Dermis microvascular lymphatic vessel endothelial cell (primary cell): ENCODE data around the gene JAK3. TPM values are rescaled to one million over a fixed set of nuclear protein-coding genes. Genes with fewer than 3 reads are reported as not detected.

Experiments
- DNase-seq, 2 donors: peaks; one replicate each; pipeline versions ENCODE4 v3.0.0 to v3.0.0-alpha.2; 2010; ENCODE audit warnings: low read depth in 2 of 2
- total RNA-seq: library from RNA; depleted of rRNA; stranded (reverse); fragments of >200 nt; gene quantifications from 2 replicates; pipeline ENCODE4 v1.2.1, GENCODE V29; 2014

JAK3 gene
- total RNA-seq, 1 donor from 2014 or later = 1.7 TPM

DNA sequence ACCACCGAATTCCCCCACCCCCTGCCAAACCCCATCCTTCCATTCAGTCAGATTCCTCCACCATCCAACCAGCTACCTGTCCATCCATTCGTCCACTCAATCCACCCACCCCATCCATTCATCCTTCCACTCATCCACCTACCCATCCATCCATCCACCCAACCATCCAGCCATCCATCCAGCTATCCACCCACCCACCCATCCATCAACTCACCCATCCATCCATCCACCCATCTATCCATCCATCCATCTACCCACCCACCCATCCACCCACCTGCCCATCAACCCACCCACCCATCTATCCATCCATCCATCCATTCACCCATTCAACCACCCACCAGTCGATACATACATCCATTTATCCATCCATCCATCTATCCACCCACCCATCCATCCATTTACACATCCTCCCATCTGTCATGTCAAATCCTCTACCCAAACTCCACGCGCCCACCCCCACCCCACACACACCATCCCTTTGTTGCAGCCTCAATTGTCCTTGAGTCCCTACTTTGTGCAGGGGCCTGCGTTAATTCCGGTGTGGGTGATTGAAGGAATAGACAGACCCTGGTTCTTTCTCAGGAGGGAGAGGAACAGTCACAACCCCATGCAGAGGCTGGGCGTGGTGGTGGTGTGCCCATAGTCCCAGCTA, 18.7 kb upstream of the JAK3 start:
- DNase-seq = no peak

DNA sequence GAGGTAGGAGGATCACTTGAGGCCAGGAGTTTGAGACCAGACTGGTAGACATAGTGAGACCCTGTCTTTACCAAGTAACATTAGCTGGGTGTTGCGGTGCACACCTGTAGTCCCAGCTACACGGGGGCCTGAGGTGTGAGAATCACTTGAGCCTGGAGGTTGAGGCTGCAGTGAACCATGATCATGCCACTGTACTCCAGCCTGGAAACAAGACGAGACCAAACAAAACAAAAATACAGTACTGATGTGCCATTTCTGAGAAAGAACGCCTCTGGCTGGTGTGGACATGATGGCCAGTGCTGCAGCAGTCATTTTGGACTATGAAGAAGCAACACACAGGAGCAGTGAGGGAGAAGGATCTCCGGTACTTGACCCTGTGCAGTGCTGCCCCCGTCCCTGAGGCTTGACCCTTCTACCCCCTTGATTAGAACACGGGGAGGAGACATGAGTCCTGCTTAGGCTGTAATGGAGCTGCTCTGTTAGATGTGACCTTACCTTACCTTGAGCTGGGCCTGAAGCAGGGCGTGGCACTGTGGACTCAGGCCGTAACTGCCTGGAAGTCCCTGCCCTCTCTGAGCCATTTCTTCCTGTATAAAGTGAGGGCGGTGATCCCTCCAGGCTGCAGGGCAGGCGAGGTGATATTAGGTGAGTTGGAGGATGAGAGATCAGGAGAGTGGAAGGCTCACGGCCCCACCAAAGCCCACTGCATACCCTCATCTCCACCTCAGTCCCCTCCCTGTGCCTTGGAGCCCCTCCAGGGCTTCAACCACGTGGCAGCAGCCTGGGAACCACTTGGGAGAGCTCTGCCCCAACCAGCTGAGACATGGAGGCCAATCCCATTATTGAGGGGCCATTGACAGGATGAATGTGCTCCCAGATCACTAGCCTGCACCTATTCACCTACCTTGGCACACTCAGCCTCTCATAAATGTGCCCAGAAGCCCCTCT, 17.9 kb upstream of the JAK3 start:
- DNase-seq = no peak

DNA sequence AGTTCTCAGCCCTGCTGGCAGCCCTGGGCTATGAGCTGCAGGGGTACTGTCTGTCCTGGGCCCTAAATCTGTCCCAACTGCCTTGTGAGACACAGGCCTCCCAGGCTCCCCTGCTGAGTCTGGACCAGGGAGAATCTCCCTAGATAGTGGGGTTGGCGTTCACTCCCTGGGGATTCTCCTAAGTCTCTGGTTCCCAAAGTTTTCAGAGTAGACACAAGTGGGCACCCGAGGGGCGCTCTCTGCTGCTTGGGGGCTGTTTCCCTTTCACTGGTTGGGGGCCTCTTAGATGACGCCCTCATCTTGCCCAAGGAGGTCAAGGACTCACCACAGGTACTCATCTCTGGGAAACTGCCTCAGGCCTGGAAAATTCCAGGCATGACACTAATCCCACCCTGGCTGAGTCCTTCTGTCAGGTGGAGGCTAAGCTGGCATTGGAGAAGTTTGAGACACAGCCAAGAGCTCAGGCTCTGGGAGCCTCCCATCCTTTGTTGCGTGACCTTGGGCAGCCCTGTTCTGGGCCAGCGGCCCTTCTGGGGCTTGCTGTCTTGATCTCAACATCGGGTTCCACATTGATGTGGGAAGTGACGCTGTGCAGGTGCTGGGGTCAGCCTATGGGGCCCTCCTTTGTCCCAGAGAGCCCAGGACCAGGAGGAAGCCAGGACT, 15.9 kb upstream of the JAK3 start:
- DNase-seq = no peak

DNA sequence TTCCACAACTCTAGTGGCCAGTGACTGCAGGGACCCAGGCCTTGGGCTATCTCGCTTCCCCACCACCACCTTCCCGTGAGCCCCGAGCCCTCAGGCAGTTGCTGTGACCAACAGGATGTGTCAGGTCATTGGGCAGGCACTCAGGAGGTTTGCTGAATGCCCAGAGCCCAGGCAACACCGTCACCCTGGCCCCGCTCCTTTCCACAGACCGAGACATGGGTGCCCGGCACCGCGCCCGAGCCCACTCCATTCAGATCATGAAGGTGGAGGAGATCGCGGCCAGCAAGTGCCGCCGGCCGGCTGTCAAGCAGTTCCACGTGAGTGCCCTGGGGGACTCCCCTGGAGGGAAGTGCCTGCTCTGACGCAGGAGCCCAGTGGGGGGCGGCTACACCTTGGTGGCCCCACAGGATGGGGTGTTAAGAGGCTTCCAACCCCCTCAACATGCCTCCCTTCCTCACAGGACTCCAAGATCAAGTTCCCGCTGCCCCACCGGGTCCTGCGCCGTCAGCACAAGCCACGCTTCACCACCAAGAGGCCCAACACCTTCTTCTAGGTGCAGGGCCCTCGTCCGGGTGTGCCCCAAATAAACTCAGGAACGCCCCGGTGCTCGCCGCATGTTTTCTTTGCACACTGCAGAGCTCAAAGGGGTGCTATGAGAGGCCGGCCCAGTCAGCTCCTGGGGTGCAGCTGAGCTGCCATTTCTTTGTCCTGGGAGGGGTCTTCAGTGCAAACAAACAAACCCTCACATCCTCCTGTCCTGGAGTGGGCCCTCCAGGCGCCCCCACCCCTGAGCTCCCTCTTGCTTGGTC, 15.1 kb upstream of the JAK3 start:
- DNase-seq = no peak

DNA sequence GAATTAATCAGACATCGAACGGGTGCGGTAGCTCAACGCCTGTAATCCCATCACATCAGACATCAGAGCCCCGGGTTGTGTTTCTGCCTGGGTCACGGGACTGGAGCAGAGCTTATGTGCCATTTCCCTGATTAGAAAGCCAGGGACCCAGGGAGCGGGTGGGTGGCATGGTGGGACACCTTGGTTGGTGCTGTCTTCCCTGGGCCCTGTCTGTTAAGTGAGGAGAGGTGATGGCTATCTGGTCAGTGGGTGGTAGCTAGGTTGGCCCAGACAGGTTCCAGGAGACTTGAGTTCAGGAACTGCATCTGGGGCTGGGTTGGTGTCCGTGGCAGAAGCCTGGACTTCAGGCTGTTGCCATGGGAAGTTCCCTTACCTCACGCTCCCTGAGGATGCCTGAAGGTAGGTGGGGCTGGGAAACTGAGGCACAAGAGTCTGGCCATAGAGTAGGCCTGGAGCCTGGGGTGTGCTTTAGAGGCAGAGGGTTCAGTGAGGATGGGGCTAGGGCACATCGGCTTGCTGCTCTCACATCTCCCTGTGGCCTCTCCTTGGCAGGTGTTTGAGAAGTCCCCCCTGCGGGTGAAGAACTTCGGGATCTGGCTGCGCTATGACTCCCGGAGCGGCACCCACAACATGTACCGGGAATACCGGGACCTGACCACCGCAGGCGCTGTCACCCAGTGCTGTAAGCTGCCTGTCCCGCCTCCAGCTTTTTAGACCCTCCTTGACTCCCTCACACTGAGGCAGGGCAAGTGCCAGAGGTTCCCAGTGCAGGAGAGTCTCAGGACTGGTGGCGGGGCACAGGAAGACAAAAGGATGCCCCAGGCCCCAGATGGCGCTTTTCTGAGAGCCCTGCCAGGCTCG, 14.0 kb upstream of the JAK3 start:
- no peak for DNase-seq

DNA sequence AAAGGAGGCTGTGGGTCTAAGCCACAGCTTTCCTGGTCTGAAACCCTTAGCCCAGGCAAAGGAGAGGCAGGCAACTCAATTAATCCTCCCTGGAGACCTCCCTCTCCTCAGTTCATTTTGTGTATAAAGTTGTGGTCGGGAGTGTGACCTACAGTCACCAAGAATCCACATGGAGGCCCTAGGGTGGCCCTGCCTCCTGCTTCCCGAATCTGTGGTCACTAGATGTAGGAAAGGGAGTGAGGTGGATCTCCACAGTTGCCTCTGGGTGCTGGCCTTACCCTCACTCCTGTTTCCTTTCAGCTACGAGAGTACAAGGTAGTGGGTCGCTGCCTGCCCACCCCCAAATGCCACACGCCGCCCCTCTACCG, 13.2 kb upstream of the JAK3 start:
- DNase-seq = no peak

DNA sequence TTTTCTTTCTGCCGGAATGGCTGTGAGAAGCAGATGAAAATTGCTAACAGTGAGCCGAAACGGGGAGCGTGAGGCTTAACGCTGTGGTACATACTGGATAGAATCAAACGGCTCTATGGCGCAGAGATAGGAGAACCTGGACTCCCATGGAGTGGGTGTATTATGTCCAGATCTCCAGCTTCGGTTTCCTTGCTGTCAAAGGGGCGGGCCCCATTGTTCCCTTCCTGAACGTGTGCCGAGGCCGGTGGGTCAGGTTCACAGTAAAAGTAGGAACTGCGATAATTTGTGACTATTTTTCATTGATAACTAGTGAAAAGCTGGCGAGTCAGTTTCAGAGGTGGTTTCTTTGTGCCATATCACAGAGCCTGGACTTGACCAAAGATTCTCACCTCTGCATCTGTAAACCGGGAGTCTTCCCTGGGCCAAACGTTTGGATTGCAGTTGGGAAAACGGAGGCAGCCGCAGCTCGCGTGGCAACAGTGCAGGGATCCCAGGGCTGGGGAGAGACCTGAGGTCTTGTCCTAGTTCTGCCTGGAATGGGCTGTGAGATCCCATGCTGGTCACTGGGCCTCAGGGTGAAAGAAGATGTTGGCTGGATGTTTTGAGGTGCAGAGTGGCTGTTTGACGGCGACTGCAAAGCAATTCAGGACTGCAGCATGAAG, 12.7 kb upstream of the JAK3 start:
- DNase-seq = peak in 1 of 2 donors; percentile 40

DNA sequence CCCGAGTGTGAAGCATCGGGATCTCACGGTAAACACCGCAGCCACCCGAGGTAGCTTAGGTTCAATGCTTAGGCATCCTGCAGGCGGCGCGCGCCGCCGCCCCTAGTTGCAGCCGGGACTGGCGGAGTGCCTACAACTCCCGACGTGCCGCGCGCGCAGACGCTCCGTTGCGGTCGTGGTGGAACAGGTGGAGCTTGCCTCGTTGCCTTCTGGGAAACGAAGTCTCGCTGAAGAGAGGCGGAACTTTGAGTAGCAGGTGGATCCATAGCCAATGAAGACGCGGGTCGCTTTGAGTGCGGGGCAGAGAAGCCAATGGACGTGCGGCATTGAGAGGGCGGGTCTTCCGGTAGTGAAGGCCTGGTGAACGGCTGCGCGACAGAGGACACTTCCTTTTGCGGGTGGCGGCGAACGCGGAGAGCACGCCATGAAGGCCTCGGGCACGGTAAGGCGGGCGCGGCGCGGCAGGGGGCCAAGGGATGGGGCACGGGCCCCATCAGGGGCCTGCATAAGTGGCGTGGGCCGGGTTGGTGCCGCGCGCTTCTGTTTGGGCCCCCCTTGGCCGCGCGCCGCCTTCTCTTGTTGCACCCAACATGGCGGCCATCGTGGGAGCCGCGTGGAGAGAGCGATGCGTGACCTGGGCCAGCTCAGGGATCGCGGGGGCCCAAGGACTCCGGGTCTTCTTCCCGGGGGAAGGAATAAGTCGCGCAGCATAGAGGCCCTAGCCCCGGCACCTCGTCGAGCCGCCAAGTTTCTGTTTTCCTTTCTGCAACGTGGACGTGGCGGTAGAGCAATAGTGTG, 11.9 kb upstream of the JAK3 start, which contains the start of gene RPL18A:
Gene RPL18A (plus strand): TSS at position 378 of the 798 bp plus-strand sequence. CDS start 47 bp downstream, at position 425.
- peak; percentile 99 to 100 for DNase-seq

DNA sequence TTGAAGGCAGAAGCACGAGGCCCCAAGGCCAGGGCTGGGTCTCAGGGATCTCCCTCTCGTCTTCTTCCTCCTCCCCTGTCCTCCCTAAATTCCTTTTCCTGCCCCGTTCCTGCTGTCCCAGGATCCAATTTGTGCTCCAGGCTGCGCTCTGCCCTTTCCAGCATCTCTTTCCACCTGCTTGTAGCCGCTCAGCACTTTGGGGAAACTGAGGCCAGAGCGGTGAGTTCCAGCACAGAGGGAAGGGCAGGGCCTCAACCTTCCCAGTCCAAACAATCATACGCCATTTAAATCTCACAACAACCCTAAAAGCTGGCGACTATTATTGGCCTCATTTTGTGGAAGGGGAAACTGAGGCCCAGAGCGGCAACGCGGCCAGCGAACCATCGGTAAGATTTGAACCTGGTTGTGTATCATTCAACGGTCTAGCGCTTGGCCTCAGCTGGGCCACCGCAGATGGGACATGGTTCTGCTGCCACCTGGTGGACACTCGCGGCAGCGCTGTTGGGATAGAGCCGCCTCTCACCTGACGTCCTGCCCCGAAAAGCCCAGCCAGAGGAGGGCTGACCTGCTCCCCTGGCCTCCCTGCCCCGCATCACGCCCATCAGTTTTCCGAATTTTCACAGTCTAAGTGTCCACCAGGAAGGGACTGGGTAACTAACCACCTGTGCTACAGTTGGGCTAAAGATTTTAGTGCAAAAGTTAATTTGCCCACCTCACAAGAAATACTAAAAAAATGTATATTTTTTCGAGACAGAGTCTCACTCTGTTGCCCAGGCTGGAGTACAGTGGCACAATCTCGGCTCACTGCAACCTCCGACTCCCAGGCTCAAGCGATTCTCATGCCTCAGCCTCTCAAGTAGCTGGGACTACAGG, 7.7 kb upstream of the JAK3 start:
- peak; percentile 37 to 67 for DNase-seq

DNA sequence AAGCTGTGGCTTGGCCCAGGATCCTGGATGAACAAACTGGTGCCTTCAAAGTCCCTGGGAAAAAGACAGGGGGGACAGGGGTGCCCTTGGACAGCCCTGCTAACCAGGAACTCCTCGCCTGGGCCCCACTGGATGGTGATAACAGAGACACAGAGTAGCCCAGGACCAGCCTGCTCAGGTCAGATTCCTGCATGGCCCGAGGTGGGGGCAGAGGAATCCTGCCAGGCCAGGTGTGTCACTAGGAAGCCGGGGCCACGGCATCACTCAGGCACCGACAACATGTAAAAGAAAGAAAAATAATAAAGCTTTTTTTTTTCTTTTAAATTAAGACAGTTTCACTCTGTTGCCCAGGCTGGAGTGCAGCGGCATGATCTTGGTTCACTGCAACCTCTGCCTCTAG, 6.3 kb upstream of the JAK3 start:
- no peak for DNase-seq

DNA sequence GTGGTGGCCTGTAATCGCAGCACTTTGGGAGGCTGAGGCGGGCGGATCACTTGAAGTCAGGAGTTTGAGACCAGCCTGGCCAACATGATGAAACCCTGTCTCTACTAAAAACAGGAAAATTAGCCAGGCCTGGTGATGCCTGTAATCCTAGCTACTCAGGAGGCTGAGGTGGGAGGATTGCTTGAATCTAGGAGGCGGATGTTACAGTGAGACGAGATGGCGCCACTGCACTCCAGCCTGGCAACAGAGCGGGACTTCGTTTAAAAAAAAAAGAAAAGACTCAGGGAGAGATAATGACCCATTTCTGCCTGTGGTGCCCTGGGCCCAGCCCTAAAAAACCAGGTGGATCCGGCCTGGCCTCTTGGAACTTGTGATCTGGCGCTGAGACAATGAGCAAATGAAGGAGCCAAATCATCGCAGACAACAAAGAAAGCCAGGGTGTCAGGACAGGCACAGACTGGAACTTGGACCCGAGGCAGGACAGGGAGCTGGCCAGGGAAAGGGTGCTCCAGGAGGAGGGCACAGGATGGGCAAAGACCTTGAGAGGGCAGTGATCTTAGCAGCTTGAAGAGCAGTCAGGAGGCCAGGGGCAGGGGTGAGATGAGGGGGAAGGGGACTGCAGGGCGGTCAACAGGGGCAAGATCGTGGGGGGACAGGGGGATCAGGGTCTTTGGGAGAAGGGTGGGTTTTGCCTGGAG, 962 bp upstream of the JAK3 start:
- DNase-seq = no peak

DNA sequence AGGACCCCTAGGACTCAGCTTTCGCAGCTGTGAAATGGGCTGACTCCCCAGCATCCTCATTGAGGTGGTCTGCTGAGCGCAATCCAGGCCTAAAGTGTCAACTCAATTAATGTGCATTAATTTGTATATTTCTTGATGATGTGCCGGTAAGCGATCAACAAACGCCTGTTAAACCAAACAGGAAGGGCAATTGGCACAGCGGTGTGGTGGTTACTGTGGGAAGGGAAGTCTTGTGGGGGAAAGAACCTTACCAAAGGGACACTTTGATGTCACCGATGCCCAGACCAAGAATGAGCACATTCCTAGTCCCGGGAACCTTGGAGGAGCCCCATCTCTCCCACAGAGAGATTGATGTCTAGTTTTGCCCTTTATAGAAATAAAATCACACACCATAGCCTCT, 1.6 kb downstream of the JAK3 start:
- DNase-seq = no peak

DNA sequence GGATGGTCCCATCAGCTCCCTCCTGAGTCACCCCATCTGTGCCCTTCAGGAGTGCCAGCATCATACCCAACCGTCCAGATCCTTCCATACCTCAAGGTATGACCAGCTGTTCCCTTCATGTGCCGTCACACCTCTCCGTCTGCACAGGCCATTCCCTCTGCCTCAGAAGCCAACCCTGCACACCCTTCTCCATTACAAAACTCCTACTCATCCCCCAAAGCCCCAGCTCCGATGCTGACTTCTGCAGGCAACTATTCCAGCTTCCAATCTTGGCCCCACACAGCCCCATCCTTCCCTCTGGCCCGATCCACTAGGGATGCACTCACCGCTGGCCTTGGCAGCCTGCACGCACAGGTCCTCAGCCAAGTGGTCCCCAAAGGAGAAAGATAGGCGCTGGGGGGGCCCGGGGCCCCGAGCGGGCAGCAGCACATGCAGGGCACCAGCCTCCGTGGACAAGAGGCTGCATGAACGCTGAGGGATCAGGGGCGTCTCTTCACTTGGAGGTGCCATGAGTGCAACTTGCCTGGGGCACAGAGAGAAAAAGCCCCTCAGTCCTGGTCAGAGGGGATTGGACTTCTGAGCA, 3.8 kb downstream of the JAK3 start:
- no peak for DNase-seq

DNA sequence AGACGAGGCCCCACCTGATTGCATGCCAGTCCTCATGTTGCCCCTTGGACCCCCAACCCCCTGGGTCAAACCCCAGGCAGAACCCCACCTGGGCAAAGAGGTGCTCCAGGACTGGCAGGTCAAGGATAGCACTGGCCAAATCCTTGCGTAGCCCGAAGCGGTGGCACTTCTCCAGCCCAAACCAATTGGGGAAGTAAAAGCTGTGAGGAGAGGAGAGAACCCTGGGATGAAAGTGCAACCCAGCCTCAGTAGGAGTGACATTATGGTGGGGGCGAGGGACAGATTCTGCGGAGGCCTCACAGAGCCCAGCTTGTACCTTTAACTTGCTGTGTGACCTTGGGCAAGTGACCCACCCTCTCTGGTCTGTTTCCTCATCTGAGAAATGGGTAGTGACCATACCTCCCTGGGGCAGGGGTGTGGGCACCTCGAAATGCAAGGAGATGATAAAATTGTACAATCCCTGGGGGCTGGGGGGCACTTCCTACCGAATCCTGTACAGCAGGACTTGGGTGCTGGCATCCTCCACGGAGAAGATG, 4.4 kb downstream of the JAK3 start:
- DNase-seq = no peak

DNA sequence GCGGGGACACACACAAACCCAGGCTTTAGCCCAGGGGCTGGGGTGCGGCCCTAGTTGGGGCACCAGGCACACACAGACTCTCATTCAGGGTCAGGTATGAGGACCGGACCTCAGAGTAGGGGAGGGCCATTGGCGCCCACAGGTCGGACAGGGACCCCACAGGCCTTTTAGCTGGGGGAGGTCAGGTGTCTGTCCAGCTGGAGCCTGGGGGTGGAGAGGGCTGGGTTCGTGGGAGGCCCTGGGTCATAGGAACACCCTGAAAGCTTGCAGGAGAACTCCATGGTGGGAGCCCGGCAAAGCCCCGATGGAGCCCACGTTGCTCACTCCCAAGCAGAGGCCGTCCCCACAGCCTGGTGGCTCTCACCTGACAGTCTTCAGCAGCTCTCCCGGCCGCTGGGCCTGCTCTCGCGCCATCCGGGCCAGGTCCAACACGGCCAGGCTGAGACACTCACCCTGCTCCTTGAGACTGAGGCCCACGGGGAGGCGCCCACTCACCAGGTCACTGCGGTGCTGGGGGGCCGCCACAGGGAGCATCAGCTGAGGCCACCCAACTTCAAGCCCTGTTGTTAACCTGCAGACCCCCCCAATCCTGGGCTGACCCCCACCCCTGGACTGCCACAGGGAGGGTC, 5.0 kb downstream of the JAK3 start:
- no peak for DNase-seq
